ENCODE data around the gene GAP43. TPM values are rescaled to one million over a fixed set of nuclear protein-coding genes. Genes with fewer than 3 reads are reported as not detected.

The GAP43 gene
- total RNA-seq, 1 experiment from 2014 or later = 31.6 TPM

DNA sequence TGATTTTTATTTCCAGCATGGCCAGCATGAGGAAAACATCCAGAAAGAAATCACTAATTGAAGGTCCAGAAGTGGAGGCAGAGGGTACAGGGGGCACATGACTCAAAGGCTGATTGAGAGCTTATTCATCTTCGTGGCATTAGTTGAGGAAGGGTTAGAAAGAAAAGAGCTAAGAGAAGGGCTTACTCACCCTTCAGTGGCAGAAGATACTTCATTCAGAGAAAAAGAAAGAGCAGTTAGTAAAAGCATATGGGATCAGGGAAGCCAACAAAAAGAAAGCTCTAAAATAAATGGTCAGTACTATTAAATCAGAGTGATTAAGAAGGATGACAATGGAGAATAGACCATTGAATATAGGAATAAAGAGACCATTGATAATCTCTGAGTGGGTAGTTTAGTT is 25.2 kb downstream of the GAP43 start:
- intact Hi-C loops (cut with micrococcal nuclease; ENCODE audit: unreplicated experiment) = no loop called here
- POLR2A ChIA-PET (ENCODE audit: low non-redundant PET) = interaction anchor here (0.7 kb wide), 1 partner anchor 11 kb away, joined by 4 read pairs; no protein-coding TSS in a partner anchor
- Histone ChIP-seq H3K27me3 (replicated peaks; ENCODE audit: insufficient read depth, low read depth, low read length, poor library complexity) (no peaks in the 10 kb centered on the region), H3K4me1 (ENCODE audit: insufficient read depth, low read length, poor library complexity, severe bottlenecking) (no peaks in the 10 kb centered on the region), H3K4me3 (ENCODE audit: low read depth, low read length, poor library complexity, severe bottlenecking) (no peak overlapping the region), H3K36me3 (ENCODE audit: insufficient read depth, low read length, poor library complexity, severe bottlenecking) (no peaks in the 10 kb centered on the region), H3K27ac (ENCODE audit: low read depth, low read length, poor library complexity, severe bottlenecking) (no peak overlapping the region), H3K9me3 (ENCODE audit: low read depth, low read length, poor library complexity, severe bottlenecking) (no peaks in the 10 kb centered on the region)
- CTCF ChIA-PET = no interaction called here
- TF ChIP-seq CTCF (conservative IDR thresholded peaks at IDR 0.05; ENCODE audit: low read depth, low read length) (no peak), EZH2 (IDR thresholded peaks at IDR 0.05; ENCODE audit: borderline replicate concordance, low read depth, low read length, poor library complexity, severe bottlenecking) (no peak)
- no TSS peak for BruUV-seq (replicated peaks)
- no peak for DNase-seq (ENCODE audit: low spot score)

DNA sequence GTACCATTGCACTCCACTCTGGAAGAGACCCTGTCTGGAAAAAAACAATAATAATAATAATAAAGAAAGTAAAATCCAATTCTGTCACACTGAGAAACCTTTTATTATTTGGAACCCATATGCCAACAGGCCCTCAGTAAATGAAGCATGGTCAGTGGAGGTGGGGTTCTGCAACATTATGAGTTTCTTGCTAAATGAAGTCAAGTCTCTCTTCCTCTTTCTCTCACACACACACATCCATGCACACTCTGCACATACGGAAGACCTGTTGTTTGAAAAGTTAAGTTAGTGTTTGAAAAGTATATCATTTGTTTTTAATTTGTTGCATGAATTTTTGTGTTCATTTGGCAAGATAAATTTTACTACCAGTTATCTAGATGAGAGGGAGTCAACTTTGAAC is 27.8 kb downstream of the GAP43 start:
- DNase-seq (ENCODE audit: low spot score) = no peak
- H3K4me1 ChIP-seq (ENCODE audit: insufficient read depth, low read length, poor library complexity, severe bottlenecking) = no peaks in the 10 kb centered on the region
- H3K9me3 ChIP-seq (ENCODE audit: low read depth, low read length, poor library complexity, severe bottlenecking) = no peaks in the 10 kb centered on the region
- no peak overlapping the region for H3K27ac ChIP-seq (ENCODE audit: low read depth, low read length, poor library complexity, severe bottlenecking)
- H3K4me3 ChIP-seq (ENCODE audit: low read depth, low read length, poor library complexity, severe bottlenecking) = no peak overlapping the region
- POLR2A ChIA-PET (ENCODE audit: low non-redundant PET) = no interaction called here
- CTCF ChIA-PET = no interaction called here
- no peaks in the 10 kb centered on the region for H3K36me3 ChIP-seq (ENCODE audit: insufficient read depth, low read length, poor library complexity, severe bottlenecking)
- intact Hi-C loops (cut with micrococcal nuclease; ENCODE audit: unreplicated experiment) = no loop called here
- no peaks in the 10 kb centered on the region for H3K27me3 ChIP-seq (replicated peaks; ENCODE audit: insufficient read depth, low read depth, low read length, poor library complexity)
- no peak for TF ChIP-seq EZH2 (IDR thresholded peaks at IDR 0.05; ENCODE audit: borderline replicate concordance, low read depth, low read length, poor library complexity, severe bottlenecking)
- no peak for TF ChIP-seq CTCF (conservative IDR thresholded peaks at IDR 0.05; ENCODE audit: low read depth, low read length)
- BruUV-seq (replicated peaks) = no TSS peak

DNA sequence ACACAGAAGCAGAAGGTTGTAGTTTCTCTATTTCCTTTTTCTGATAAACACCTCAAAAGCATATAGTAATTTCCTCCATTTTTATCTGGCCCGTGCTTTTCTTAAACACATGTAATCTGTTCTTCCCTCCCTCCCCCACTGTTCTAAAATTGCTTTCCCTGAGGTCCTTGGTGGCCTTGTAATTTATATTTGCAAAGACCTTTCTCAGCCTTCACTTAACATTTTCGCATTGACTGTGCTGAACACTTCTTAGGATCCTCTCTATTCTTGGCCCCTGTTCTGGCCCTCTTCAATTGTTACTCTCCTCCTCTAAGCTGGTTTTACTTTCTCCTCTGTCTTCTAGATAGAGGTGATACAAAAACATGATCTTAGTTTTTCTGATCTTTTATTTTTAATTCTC is 28.3 kb downstream of the GAP43 start:
- Histone ChIP-seq H3K4me1 (ENCODE audit: insufficient read depth, low read length, poor library complexity, severe bottlenecking) (no peaks in the 10 kb centered on the region), H3K9me3 (ENCODE audit: low read depth, low read length, poor library complexity, severe bottlenecking) (no peaks in the 10 kb centered on the region), H3K27me3 (replicated peaks; ENCODE audit: insufficient read depth, low read depth, low read length, poor library complexity) (no peaks in the 10 kb centered on the region), H3K4me3 (ENCODE audit: low read depth, low read length, poor library complexity, severe bottlenecking) (no peak overlapping the region), H3K36me3 (ENCODE audit: insufficient read depth, low read length, poor library complexity, severe bottlenecking) (no peaks in the 10 kb centered on the region), H3K27ac (ENCODE audit: low read depth, low read length, poor library complexity, severe bottlenecking) (no peak overlapping the region)
- ChIA-PET CTCF (no interaction called here), POLR2A (ENCODE audit: low non-redundant PET) (no interaction called here)
- no peak for TF ChIP-seq EZH2 (IDR thresholded peaks at IDR 0.05; ENCODE audit: borderline replicate concordance, low read depth, low read length, poor library complexity, severe bottlenecking)
- TF ChIP-seq CTCF (conservative IDR thresholded peaks at IDR 0.05; ENCODE audit: low read depth, low read length) = no peak
- intact Hi-C loops (cut with micrococcal nuclease; ENCODE audit: unreplicated experiment) = no loop called here
- BruUV-seq (replicated peaks) = no TSS peak
- DNase-seq (ENCODE audit: low spot score) = no peak

Data from A673 (cell line).